NCI-H2196 treated with DMSO at 0.1 percent for 48 hours (cell line): ENCODE measurements around the gene LHX3.
A peak's percentile ranks its signal among the peaks of the same experiment; 100 is the strongest.
"Not testable (repeated sequence)": the region's sequence is repeated elsewhere in the genome, so short reads cannot be mapped to it uniquely, and the experiment has no call there.

Experiments
- DNase-seq: peaks from one replicate; lab custom pipeline; 2025; ENCODE audit not compliant: unreplicated experiment; lab: John Stamatoyannopoulos, UW

LHX3 gene

GRCh38 chr9:136242248-136242647 lies 37.3 kb upstream of the LHX3 start:
- DNase-seq: no peak

GRCh38 chr9:136241542-136241941 lies 36.6 kb upstream of the LHX3 start:
- DNase-seq: no peak

GRCh38 chr9:136240941-136241340 lies 36.0 kb upstream of the LHX3 start:
- no peak for DNase-seq

GRCh38 chr9:136239983-136240330 lies 35.0 kb upstream of the LHX3 start:
- no peak for DNase-seq

- peak; percentile 23 for DNase-seq
Observed at GRCh38 chr9:136239135-136239982, 34.4 kb upstream of the LHX3 start.

- no peak for DNase-seq
Observed at GRCh38 chr9:136238342-136238732, 33.4 kb upstream of the LHX3 start.

GRCh38 chr9:136237486-136238341 lies 32.8 kb upstream of the LHX3 start:
- DNase-seq: no peak

GRCh38 chr9:136236471-136237410 lies 31.8 kb upstream of the LHX3 start:
- DNase-seq: not testable (repeated sequence)

GRCh38 chr9:136235709-136236455 lies 31.0 kb upstream of the LHX3 start:
- DNase-seq: no peak

GRCh38 chr9:136235171-136235570 lies 30.2 kb upstream of the LHX3 start:
- DNase-seq: no peak

GRCh38 chr9:136234597-136234996 lies 29.7 kb upstream of the LHX3 start:
- DNase-seq: no peak

- no peak for DNase-seq
Observed at GRCh38 chr9:136233868-136234267, 28.9 kb upstream of the LHX3 start.

GRCh38 chr9:136233411-136233810 lies 28.5 kb upstream of the LHX3 start:
- no peak for DNase-seq

GRCh38 chr9:136232969-136233368 lies 28.0 kb upstream of the LHX3 start:
- DNase-seq: no peak

GRCh38 chr9:136231478-136232297 lies 26.8 kb upstream of the LHX3 start:
- DNase-seq: no peak

- DNase-seq: no peak
Observed at GRCh38 chr9:136230773-136231172, 25.8 kb upstream of the LHX3 start.

- DNase-seq: no peak
Observed at GRCh38 chr9:136230365-136230764, 25.4 kb upstream of the LHX3 start.

- DNase-seq: no peak
Observed at GRCh38 chr9:136229096-136230065, 24.5 kb upstream of the LHX3 start.
